HL-60/S4 treated with phorbol 12-myristate 13-acetate at 8.2 ng/mL for 4 days and 3 days (cell line): Measurements from ENCODE around the gene PPCS.

ENCODE experiments used
- in situ Hi-C: fragments of 300-500 bp; cut with MboI; formaldehyde crosslinking; loops from 2 replicates; pipeline ENCODE4 v1.15.0; 2022; ENCODE audit warnings: low sequenced_read_pairs

Gene PPCS

GRCh38 chr1:42456010-42456753 lies at the start of gene PPCS, which contains the start of gene ZMYND12:
PPCS (plus strand) TSS chr1:42456543; CDS start chr1:42456566, 23 bp downstream.
ZMYND12 (minus strand) TSS chr1:42456022; CDS start chr1:42455997, 25 bp downstream.
- in situ Hi-C loops, result no loop called here

- in situ Hi-C loops, result no loop called here
Measured at GRCh38 chr1:42414551-42415496, 41.5 kb upstream of the PPCS start.

GRCh38 chr1:42417166-42417565 lies 39.2 kb upstream of the PPCS start:
- in situ Hi-C loops, result no loop called here

- in situ Hi-C loops, result no loop called here
Measured at GRCh38 chr1:42418516-42418915, 37.8 kb upstream of the PPCS start.

- in situ Hi-C loops, result no loop called here
Measured at GRCh38 chr1:42419126-42419821, 37.1 kb upstream of the PPCS start.

- in situ Hi-C loops, result no loop called here
Measured at GRCh38 chr1:42420121-42420520, 36.2 kb upstream of the PPCS start.

GRCh38 chr1:42420911-42421585 lies 35.3 kb upstream of the PPCS start:
- in situ Hi-C loops, result no loop called here

- in situ Hi-C loops, result no loop called here
Measured at GRCh38 chr1:42422737-42423136, 33.6 kb upstream of the PPCS start.

- in situ Hi-C loops, result no loop called here
Measured at GRCh38 chr1:42423681-42424080, 32.7 kb upstream of the PPCS start.

GRCh38 chr1:42424201-42424600 lies 32.1 kb upstream of the PPCS start:
- in situ Hi-C loops, result no loop called here

- in situ Hi-C loops, result no loop called here
Measured at GRCh38 chr1:42427240-42427639, 29.1 kb upstream of the PPCS start.

GRCh38 chr1:42429603-42430002 lies 26.7 kb upstream of the PPCS start:
- in situ Hi-C loops, result no loop called here

- in situ Hi-C loops, result no loop called here
Measured at GRCh38 chr1:42430286-42431135, 25.8 kb upstream of the PPCS start.

GRCh38 chr1:42431514-42431913 lies 24.8 kb upstream of the PPCS start:
- in situ Hi-C loops, result no loop called here

- in situ Hi-C loops, result no loop called here
Measured at GRCh38 chr1:42432714-42433113, 23.6 kb upstream of the PPCS start.

GRCh38 chr1:42433369-42433768 lies 23.0 kb upstream of the PPCS start:
- in situ Hi-C loops, result no loop called here

- in situ Hi-C loops, result no loop called here
Measured at GRCh38 chr1:42434340-42434739, 22.0 kb upstream of the PPCS start.

- in situ Hi-C loops, result no loop called here
Measured at GRCh38 chr1:42439940-42440339, 16.4 kb upstream of the PPCS start.

- in situ Hi-C loops, result no loop called here
Measured at GRCh38 chr1:42442662-42443061, 13.7 kb upstream of the PPCS start.

GRCh38 chr1:42449256-42449655 lies 7.1 kb upstream of the PPCS start:
- in situ Hi-C loops, result no loop called here
